Measurements from ENCODE around the gene ADGRB2.
A peak's percentile ranks its signal among the peaks of the same experiment; 100 is the strongest.

The ADGRB2 gene

GRCh38 chr1:31771891-31772668 lies 7.9 kb upstream of the ADGRB2 start:
- DNase-seq: no peak
- in situ Hi-C loops (cut with HindIII; ENCODE audit: low pct_ligation_motif_present, low pct_unique_long_range_greater_than_20kb, low sequenced_read_pairs): no loop called here

GRCh38 chr1:31769720-31770390 lies 5.7 kb upstream of the ADGRB2 start:
- in situ Hi-C loops (cut with HindIII; ENCODE audit: low pct_ligation_motif_present, low pct_unique_long_range_greater_than_20kb, low sequenced_read_pairs): no loop called here
- DNase-seq: peak; percentile 51

GRCh38 chr1:31768939-31769704 lies 5.0 kb upstream of the ADGRB2 start:
- in situ Hi-C loops (cut with HindIII; ENCODE audit: low pct_ligation_motif_present, low pct_unique_long_range_greater_than_20kb, low sequenced_read_pairs): no loop called here
- no peak for DNase-seq

- DNase-seq: no peak
- in situ Hi-C loops (cut with HindIII; ENCODE audit: low pct_ligation_motif_present, low pct_unique_long_range_greater_than_20kb, low sequenced_read_pairs): no loop called here
Measured at GRCh38 chr1:31768407-31768907, 4.3 kb upstream of the ADGRB2 start.

GRCh38 chr1:31767225-31767624 lies 3.1 kb upstream of the ADGRB2 start:
- in situ Hi-C loops (cut with HindIII; ENCODE audit: low pct_ligation_motif_present, low pct_unique_long_range_greater_than_20kb, low sequenced_read_pairs): no loop called here

GRCh38 chr1:31765516-31765915 lies 1.4 kb upstream of the ADGRB2 start:
- in situ Hi-C loops (cut with HindIII; ENCODE audit: low pct_ligation_motif_present, low pct_unique_long_range_greater_than_20kb, low sequenced_read_pairs): no loop called here
- no peak for DNase-seq

More at GRCh38 chr1:31767225-31767624, 3.1 kb upstream of the ADGRB2 start:
- DNase-seq: peak; percentile 44

- in situ Hi-C loops (cut with HindIII; ENCODE audit: low pct_ligation_motif_present, low pct_unique_long_range_greater_than_20kb, low sequenced_read_pairs): no loop called here
- peak; percentile 50 for DNase-seq
Measured at GRCh38 chr1:31765041-31765467, 914 bp upstream of the ADGRB2 start.

- in situ Hi-C loops (cut with HindIII; ENCODE audit: low pct_ligation_motif_present, low pct_unique_long_range_greater_than_20kb, low sequenced_read_pairs): no loop called here
- DNase-seq: no peak
Measured at GRCh38 chr1:31763671-31764311, 349 bp downstream of the ADGRB2 start.

- in situ Hi-C loops (cut with HindIII; ENCODE audit: low pct_ligation_motif_present, low pct_unique_long_range_greater_than_20kb, low sequenced_read_pairs): no loop called here
- DNase-seq: peak; percentile 75
Measured at GRCh38 chr1:31762726-31763670, 1.1 kb downstream of the ADGRB2 start.

- in situ Hi-C loops (cut with HindIII; ENCODE audit: low pct_ligation_motif_present, low pct_unique_long_range_greater_than_20kb, low sequenced_read_pairs): no loop called here
- DNase-seq: no peak
Measured at GRCh38 chr1:31762323-31762722, 1.8 kb downstream of the ADGRB2 start.

- peak; percentile 62 for DNase-seq
- in situ Hi-C loops (cut with HindIII; ENCODE audit: low pct_ligation_motif_present, low pct_unique_long_range_greater_than_20kb, low sequenced_read_pairs): no loop called here
Measured at GRCh38 chr1:31761883-31762282, 2.3 kb downstream of the ADGRB2 start.

- in situ Hi-C loops (cut with HindIII; ENCODE audit: low pct_ligation_motif_present, low pct_unique_long_range_greater_than_20kb, low sequenced_read_pairs): no loop called here
- peak; percentile 60 for DNase-seq
Measured at GRCh38 chr1:31760471-31761470, 3.4 kb downstream of the ADGRB2 start.

GRCh38 chr1:31759298-31760023 lies 4.7 kb downstream of the ADGRB2 start:
- in situ Hi-C loops (cut with HindIII; ENCODE audit: low pct_ligation_motif_present, low pct_unique_long_range_greater_than_20kb, low sequenced_read_pairs): no loop called here
- no peak for DNase-seq

- in situ Hi-C loops (cut with HindIII; ENCODE audit: low pct_ligation_motif_present, low pct_unique_long_range_greater_than_20kb, low sequenced_read_pairs): no loop called here
- DNase-seq: no peak
Measured at GRCh38 chr1:31758823-31759222, 5.3 kb downstream of the ADGRB2 start.

- in situ Hi-C loops (cut with HindIII; ENCODE audit: low pct_ligation_motif_present, low pct_unique_long_range_greater_than_20kb, low sequenced_read_pairs): no loop called here
- DNase-seq: no peak
Measured at GRCh38 chr1:31757989-31758388, 6.2 kb downstream of the ADGRB2 start.

- in situ Hi-C loops (cut with HindIII; ENCODE audit: low pct_ligation_motif_present, low pct_unique_long_range_greater_than_20kb, low sequenced_read_pairs): no loop called here
- no peak for DNase-seq
Measured at GRCh38 chr1:31757204-31757679, 6.9 kb downstream of the ADGRB2 start.
